RWPE2 (cell line): ENCODE measurements around the gene IRX1.

Experiments
- ATAC-seq: fragments of 200-7000 bp; cut with Tn5 transposase; 3 replicates; pipeline ENCODE4 v1.9.1; 2021; ENCODE audit warnings: low read depth
- DNase-seq: peaks from one replicate; pipeline ENCODE4 v3.0.0-alpha.2; 2020; ENCODE audit warnings: low spot score
- H3K27ac ChIP-seq: fragments of 450-650 bp; 2 replicates; pipeline ENCODE4 v1.5.1; 2017; ENCODE audit warnings: mild to moderate bottlenecking; ENCODE audit not compliant: poor library complexity, severe bottlenecking
- H3K27me3 ChIP-seq: fragments of 250-450 bp; sonication (Bioruptor Pico); 2 replicates; pipeline ENCODE4 v1.5.1; 2021; ENCODE audit warnings: mild to moderate bottlenecking, moderate library complexity; ENCODE audit not compliant: insufficient read depth, poor library complexity, severe bottlenecking
- H3K36me3 ChIP-seq: fragments of 250-450 bp; sonication (Bioruptor Pico); 2 replicates; pipeline ENCODE4 v1.5.1; 2020; ENCODE audit warnings: low read depth, mild to moderate bottlenecking, moderate library complexity
- H3K4me1 ChIP-seq: fragments of 250-450 bp; sonication (Bioruptor Pico); 2 replicates; pipeline ENCODE4 v1.5.1; 2021; ENCODE audit warnings: mild to moderate bottlenecking, moderate library complexity; ENCODE audit not compliant: insufficient read depth, poor library complexity, severe bottlenecking
- H3K4me3 ChIP-seq: fragments of 250-450 bp; sonication (Bioruptor Pico); 2 replicates; pipeline ENCODE4 v1.5.1; 2021; ENCODE audit warnings: mild to moderate bottlenecking, moderate library complexity; ENCODE audit not compliant: severe bottlenecking
- H3K9me3 ChIP-seq: fragments of 250-450 bp; sonication (Bioruptor Pico); 2 replicates; pipeline ENCODE4 v1.5.1; 2021; ENCODE audit warnings: mild to moderate bottlenecking, moderate library complexity; ENCODE audit not compliant: severe bottlenecking
- TF ChIP-seq, protein P1 (sequence below): fragments of 450-650 bp; IDR thresholded peaks from one replicate; pipeline ENCODE4 v1.5.1; 2017; ENCODE audit warnings: mild to moderate bottlenecking, moderate library complexity; ENCODE audit not compliant: poor library complexity, severe bottlenecking

Gene IRX1

DNA sequence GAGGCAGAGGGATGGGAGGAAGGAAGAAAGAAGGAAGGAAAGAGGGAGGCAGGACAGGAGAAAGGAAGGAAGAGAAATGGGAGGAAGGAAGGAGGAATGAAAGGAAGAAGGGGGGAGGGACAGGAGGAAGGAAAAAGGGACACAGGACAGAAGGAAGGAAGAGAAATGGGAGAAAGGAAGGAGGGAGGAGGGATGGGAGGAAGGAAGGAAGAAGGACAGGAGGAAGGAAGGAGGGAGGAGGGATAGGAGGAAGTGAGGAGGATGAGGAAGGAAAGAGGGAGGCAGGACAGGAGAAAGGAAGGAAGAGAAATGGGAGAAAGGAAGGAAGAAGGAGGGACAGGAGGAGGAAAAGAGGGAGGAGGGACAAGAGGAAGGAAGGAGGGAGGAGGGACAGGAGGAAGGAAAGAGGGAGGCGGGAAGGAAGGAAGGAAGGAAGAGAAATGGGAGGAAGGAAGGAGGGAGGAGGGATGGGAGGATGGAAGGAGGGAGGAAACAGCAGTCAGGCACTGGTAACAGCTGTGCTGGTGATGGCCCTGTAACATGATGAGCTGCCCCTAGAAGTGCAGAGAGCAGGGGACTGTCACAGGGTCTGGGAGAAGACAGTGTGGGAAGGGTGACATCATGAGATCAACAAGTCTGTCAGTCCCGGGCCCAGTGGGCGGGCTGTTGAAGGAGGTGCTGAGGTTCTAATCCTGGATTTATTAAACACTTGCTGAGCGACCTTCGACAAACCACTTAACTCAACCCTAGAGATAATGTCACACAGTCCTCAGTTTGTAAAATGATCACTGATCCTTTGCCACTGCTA lies 10.7 kb upstream of the IRX1 start:
- DNase-seq, result no peak
- Histone ChIP-seq H3K27me3 (peaks cover 29% of the 10 kb centered on the region), H3K4me3 (no peak overlapping the region), H3K4me1 (no peaks in the 10 kb centered on the region), H3K36me3 (no peaks in the 10 kb centered on the region), H3K27ac (no peak overlapping the region), H3K9me3 (no peaks in the 10 kb centered on the region)
- no peak for ATAC-seq
- TF ChIP-seq, protein P1, sequence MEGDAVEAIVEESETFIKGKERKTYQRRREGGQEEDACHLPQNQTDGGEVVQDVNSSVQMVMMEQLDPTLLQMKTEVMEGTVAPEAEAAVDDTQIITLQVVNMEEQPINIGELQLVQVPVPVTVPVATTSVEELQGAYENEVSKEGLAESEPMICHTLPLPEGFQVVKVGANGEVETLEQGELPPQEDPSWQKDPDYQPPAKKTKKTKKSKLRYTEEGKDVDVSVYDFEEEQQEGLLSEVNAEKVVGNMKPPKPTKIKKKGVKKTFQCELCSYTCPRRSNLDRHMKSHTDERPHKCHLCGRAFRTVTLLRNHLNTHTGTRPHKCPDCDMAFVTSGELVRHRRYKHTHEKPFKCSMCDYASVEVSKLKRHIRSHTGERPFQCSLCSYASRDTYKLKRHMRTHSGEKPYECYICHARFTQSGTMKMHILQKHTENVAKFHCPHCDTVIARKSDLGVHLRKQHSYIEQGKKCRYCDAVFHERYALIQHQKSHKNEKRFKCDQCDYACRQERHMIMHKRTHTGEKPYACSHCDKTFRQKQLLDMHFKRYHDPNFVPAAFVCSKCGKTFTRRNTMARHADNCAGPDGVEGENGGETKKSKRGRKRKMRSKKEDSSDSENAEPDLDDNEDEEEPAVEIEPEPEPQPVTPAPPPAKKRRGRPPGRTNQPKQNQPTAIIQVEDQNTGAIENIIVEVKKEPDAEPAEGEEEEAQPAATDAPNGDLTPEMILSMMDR, result no peak

DNA sequence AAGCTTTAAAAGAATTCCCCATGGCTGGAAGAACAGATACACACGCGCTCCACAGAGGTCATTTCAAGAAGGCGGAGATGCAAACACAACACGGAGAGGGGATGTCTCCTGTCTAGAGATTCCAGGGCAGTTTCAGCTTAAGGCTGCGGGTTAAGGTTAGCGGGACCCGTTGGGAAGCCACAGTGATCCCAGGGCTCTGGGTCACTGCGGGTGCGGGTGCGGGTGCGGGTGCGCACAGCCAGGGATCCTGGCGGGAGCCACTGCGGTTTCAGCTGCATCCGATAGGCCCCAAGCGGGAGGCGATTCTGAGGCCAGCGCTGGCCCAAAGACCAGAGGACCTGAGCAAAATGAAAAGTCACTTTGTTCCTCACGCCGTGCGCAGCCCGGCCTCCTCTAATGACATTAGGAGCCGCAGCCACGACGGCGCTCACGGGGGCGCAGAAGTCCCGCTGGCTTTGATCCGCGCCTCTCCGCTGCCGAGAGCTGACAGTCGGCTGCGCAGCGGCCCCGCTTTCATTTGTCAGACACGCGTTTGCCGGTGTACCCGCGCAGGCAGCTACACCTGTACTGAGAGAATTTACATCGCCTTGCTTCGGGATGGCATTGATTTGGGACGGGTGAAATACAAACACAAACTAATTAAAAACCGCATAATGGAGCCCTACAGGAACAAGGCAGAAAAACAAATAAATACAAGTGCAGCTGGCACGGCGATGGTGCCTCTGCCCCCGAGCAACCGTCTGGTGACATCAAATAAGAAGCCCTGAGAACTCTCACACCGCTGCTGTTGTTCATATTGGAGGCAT lies 5.3 kb upstream of the IRX1 start:
- no peak for ATAC-seq

DNA sequence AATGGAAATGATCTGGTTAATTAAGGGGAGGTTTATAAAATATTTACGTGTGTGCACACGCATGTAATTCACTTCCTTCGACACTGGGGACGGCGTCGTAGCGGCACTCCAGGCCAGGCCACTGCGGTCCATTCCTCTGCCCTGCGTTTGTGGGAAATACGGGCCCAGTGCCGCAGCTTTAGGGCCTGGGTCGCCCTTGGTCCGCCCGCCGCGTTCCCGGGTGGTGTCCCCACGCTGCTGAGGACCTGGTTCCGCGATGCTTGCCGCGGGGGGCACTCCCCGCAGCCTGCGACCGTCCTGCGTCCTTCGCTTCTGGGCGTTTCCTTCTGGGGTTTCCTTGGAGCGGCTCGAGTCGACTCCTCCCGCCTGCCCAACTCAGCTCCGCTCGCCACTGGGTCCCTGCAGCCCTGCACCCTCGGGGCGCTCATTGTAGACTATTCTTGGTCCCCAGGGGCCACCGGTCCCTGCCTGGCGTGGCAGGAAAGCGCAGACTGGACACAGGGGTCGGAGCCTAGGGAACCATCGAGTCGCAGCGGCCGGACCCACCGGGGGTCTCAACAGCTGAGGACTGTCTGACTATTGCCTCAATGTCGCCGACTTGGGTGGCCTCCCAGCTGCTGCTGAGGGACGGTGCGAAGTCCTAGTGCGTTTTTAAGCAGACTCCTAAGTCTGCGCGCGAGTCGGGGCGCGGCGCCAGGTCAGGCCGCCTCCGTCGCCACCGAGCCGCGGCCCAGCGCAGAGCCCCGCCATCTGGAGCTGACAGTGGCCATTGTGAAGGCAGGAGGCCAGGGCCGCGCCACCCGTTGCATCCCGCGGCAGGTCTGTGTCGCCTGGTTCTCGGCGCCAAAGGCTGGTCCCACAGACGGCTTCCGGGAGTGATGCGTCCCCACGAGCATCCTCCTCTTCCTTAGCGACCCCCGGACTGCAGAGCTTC lies 4.4 kb upstream of the IRX1 start:
- no peaks in the 10 kb centered on the region for H3K4me1 ChIP-seq

More for the DNA sequence above, 5.3 kb upstream of the IRX1 start:
- Histone ChIP-seq H3K36me3 (no peaks in the 10 kb centered on the region), H3K27ac (no peak overlapping the region), H3K9me3 (no peaks in the 10 kb centered on the region), H3K4me1 (no peaks in the 10 kb centered on the region), H3K4me3 (no peak overlapping the region), H3K27me3 (peaks cover 73% of the 10 kb centered on the region)
- TF ChIP-seq, protein P1, result no peak
- DNase-seq, result no peak

DNA sequence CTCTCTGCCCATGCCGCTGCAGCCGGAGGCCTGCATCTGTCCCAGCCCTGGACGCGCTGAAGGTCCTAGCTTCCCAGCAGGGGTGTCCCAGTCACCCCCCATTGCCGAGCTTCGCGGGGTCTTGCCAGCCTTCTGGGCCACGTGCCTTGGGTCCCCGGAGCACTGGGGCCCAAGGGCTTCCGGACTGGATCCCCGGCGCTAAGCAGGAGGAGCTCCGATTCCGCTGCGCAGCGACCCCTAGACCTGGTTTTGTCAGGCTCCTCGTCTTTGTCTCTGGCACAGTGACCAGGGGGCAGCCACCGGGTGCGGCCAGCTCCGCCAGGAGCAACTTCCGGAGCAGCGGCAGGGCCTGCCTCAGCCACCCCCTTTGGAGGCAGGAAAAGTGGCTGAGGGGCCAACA lies 3.3 kb upstream of the IRX1 start:
- TF ChIP-seq, protein P1, result no peak
- ATAC-seq (no peak), DNase-seq (no peak)
- Histone ChIP-seq H3K9me3 (no peaks in the 10 kb centered on the region), H3K4me1 (no peaks in the 10 kb centered on the region), H3K27ac (no peak overlapping the region), H3K36me3 (no peaks in the 10 kb centered on the region), H3K4me3 (no peak overlapping the region), H3K27me3 (peaks cover 72% of the 10 kb centered on the region)

More for the DNA sequence above, 4.4 kb upstream of the IRX1 start:
- Histone ChIP-seq H3K9me3 (no peaks in the 10 kb centered on the region), H3K27me3 (peaks cover 70% of the 10 kb centered on the region), H3K36me3 (no peaks in the 10 kb centered on the region), H3K4me3 (peak overlapping the region; percentile 13), H3K27ac (no peak overlapping the region)
- TF ChIP-seq, protein P1, result peak; percentile 32
- DNase-seq (peak; percentile 55), ATAC-seq (peak; percentile 56)
